ENCODE measurements around the gene NDUFA12.

DNA sequence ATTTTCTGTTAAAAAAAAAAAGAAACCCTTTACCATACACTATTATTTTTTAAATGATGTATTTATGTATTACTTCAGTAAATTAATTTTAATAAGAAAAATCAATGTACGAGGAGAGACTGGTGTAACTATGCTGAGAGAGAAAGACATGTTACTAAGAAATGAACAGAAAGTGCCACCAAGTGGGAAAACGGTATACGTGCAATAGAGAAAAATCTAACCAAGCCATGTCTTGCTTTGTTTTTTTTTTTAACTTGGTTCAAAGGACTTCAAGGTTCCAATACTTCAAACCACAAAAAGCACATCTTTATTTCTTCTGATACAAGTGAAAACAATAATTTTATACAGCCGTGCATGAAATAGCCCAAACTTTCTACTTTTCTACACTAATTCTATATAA lies 22.9 kb downstream of the NDUFA12 start:
- TF ChIP-seq, protein P1, sequence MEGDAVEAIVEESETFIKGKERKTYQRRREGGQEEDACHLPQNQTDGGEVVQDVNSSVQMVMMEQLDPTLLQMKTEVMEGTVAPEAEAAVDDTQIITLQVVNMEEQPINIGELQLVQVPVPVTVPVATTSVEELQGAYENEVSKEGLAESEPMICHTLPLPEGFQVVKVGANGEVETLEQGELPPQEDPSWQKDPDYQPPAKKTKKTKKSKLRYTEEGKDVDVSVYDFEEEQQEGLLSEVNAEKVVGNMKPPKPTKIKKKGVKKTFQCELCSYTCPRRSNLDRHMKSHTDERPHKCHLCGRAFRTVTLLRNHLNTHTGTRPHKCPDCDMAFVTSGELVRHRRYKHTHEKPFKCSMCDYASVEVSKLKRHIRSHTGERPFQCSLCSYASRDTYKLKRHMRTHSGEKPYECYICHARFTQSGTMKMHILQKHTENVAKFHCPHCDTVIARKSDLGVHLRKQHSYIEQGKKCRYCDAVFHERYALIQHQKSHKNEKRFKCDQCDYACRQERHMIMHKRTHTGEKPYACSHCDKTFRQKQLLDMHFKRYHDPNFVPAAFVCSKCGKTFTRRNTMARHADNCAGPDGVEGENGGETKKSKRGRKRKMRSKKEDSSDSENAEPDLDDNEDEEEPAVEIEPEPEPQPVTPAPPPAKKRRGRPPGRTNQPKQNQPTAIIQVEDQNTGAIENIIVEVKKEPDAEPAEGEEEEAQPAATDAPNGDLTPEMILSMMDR (IDR thresholded peaks at IDR 0.05 in 8 of 11, conservative IDR thresholded peaks at IDR 0.05 in 3 of 11): peak in 1 of 11 experiments; percentile 9
- TF ChIP-seq POLR2A (IDR thresholded peaks at IDR 0.05): no peak

Data from spleen (tissue), 7 donors.